Measurements from ENCODE around the gene CNTN5.

DNA sequence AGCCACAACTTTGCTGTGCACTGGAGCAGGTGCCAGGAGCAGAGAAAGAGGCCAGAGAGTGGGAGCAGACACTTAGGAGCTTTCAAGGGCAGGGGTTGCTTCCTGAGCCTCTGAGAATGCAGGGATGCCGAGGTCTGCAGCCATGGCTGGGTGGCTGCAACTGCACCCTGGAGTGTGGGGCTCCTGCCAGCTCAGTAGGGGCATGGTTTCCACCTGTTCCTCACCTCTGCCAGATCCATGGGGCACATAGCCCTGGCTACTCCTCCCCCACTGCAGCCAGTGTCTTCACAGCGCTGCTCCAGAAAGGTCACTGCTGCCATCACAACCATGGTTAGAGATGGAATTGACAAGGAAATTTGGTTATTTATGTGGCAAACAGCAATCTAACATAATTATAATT lies 404.8 kb downstream of the CNTN5 start:
- TF ChIP-seq, protein P1, sequence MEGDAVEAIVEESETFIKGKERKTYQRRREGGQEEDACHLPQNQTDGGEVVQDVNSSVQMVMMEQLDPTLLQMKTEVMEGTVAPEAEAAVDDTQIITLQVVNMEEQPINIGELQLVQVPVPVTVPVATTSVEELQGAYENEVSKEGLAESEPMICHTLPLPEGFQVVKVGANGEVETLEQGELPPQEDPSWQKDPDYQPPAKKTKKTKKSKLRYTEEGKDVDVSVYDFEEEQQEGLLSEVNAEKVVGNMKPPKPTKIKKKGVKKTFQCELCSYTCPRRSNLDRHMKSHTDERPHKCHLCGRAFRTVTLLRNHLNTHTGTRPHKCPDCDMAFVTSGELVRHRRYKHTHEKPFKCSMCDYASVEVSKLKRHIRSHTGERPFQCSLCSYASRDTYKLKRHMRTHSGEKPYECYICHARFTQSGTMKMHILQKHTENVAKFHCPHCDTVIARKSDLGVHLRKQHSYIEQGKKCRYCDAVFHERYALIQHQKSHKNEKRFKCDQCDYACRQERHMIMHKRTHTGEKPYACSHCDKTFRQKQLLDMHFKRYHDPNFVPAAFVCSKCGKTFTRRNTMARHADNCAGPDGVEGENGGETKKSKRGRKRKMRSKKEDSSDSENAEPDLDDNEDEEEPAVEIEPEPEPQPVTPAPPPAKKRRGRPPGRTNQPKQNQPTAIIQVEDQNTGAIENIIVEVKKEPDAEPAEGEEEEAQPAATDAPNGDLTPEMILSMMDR (IDR thresholded peaks at IDR 0.05), result no peak
- no peak for TF ChIP-seq POLR2A (IDR thresholded peaks at IDR 0.05)
